Omental fat pad (tissue), 4 donors: ENCODE measurements around the gene ZNF618. TPM values are rescaled to one million over a fixed set of nuclear protein-coding genes. Genes with fewer than 3 reads are reported as not detected.

ENCODE experiments used
- ATAC-seq: fragments of 150-250 bp; one replicate; pipeline ENCODE4 v1.9.1; 2016; ENCODE audit warnings: mild to moderate bottlenecking, moderate library complexity; ENCODE audit not compliant: low FRiP score
- DNase-seq: peaks from one replicate; pipeline ENCODE4 v3.0.0-alpha.2; 2019; ENCODE audit warnings: low spot score
- total RNA-seq, 4 donors: library from RNA; depleted of rRNA; stranded (reverse); fragments of >200 nt; gene quantifications; one replicate each; pipeline ENCODE4 v1.1.0, GENCODE V29; 2016
- TF ChIP-seq, protein P1 (sequence below), 3 donors: fragments of 450-650 bp; IDR thresholded peaks; one replicate each; pipeline ENCODE4 v1.5.1; 2016 to 2017; ENCODE audit warnings: antibody characterized with exemption in 3 of 3, mild to moderate bottlenecking in 3 of 3, moderate library complexity in 2 of 3

The ZNF618 gene
- total RNA-seq, 4 donors from 2014 or later = 2.2 to 8.8 (median 5.9) TPM

GRCh38 chr9:114069476-114070187, 193.5 kb downstream of the ZNF618 start:
- no peak for DNase-seq
- TF ChIP-seq, protein P1, sequence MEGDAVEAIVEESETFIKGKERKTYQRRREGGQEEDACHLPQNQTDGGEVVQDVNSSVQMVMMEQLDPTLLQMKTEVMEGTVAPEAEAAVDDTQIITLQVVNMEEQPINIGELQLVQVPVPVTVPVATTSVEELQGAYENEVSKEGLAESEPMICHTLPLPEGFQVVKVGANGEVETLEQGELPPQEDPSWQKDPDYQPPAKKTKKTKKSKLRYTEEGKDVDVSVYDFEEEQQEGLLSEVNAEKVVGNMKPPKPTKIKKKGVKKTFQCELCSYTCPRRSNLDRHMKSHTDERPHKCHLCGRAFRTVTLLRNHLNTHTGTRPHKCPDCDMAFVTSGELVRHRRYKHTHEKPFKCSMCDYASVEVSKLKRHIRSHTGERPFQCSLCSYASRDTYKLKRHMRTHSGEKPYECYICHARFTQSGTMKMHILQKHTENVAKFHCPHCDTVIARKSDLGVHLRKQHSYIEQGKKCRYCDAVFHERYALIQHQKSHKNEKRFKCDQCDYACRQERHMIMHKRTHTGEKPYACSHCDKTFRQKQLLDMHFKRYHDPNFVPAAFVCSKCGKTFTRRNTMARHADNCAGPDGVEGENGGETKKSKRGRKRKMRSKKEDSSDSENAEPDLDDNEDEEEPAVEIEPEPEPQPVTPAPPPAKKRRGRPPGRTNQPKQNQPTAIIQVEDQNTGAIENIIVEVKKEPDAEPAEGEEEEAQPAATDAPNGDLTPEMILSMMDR (IDR thresholded peaks at IDR 0.05) = no peak
- no peak for ATAC-seq

DNA sequence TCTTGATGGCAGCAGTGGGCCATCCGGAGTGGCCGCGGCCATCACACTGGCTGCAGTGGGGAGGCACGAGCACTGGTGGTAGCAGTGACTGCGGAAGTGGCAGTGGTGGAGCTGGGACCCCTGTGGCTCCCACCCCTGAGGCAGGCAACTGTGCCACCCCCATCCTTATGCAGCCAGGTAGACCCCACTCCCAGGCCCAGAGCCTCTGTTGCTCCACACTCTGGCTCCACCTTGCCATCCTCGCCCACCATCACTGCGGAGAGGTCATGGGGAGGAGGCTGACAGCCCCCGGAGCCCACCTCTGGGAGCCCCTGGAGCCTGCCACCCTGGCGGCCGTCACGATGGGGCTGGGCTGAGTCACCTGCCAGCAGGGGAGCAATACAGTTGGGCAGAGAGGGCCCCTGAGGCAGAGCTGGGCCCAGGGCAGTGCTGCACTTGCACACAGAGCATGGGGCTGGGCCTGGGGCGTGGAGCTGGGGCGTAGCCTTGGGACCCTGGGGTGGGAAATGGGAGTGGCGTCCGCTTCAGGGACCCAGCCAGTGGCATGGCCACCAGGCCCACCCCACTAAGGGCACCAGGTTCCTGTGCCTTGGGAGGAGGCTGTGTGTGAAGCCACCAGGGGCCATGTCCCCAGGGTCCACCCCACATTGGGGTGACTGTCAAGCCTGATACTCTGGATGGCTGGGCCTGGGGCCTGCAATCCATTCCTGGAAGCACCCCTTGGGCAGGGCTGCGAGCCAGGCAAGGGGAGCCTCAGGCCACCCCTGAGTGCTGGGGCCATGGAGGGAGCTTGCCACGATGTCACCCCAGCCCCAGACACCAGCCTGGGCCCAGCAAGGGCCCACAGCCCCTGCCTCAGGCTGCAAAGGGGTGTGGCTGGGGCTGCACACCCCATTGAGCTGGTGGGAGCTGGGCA, 194.3 kb downstream of the ZNF618 start:
- TF ChIP-seq, protein P1 (IDR thresholded peaks at IDR 0.05) = no peak
- DNase-seq (no peak), ATAC-seq (no peak)

- TF ChIP-seq, protein P1 (IDR thresholded peaks at IDR 0.05) = no peak
- ATAC-seq (no peak), DNase-seq (no peak)
Measured at GRCh38 chr9:114071197-114071795, 195.2 kb downstream of the ZNF618 start.

DNA sequence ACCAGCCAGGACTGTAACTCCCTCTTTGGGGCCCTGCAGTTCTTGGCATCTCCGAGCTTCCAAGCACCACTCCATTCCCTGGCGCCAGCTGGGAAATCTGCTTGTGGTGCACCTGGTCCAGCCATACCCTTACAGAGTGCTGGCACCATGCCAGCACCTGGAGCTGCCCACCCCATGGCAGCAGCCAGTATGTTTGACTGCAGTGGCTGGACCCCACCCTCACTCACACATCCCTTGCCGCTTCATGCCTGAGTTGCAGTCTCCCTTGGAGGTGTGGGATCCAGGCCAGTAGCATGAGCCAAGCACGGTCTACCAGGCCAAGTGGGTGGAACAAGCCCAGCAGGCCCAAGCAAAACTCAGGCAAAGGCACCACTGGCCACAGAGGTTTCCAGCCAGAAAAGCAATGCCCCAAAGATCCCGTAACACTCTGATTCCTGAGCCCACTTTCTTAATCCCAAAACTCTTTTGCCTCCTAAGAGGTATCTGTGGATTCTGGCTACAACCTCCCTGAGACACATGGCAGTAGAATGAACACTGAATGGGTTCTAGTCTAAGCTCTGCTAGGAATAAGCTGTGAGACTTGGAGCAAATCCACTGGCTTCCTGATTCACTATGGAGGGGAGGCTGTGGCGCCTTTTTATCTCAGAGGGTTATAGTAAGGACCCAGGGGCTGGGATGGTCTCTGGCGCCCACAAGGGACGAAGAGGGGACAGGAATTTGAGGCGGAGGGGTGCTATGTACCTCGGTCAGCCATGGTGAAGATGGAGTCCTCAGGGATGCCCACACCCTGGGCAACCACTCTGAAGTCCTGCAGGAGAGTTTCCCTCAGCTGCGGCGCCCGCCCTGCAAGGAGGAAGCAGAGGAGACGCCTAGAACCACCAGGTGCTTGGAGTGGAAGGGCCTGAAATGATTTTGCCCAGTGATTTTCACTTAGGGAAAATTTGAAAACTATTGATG, 196.4 kb downstream of the ZNF618 start:
- ATAC-seq (peak; percentile 64), DNase-seq (no peak)
- TF ChIP-seq, protein P1 (IDR thresholded peaks at IDR 0.05) = no peak

GRCh38 chr9:114075602-114076001, 199.5 kb downstream of the ZNF618 start:
- no peak for DNase-seq
- ATAC-seq = no peak
- TF ChIP-seq, protein P1 (IDR thresholded peaks at IDR 0.05) = no peak
